SK-N-SH treated with all-trans-retinoic acid at 6 μM for 48 hours (cell line): ENCODE measurements around the gene WNT9B.

ENCODE experiments used
- ATAC-seq: fragments of 200-7000 bp; cut with Tn5 transposase; 3 replicates; pipeline ENCODE4 v1.9.1; 2020; ENCODE audit warnings: mild to moderate bottlenecking, moderate library complexity
- ARNTL ChIP-seq: fragments of 450-650 bp; formaldehyde crosslinking; IDR thresholded peaks from 2 replicates; pipeline ENCODE4 v1.5.0; 2020; ENCODE audit warnings: low read depth, mild to moderate bottlenecking, moderate library complexity, borderline replicate concordance
- BACH2 ChIP-seq: fragments of 250-450 bp; sonication (Bioruptor Pico); IDR thresholded peaks from 2 replicates; pipeline ENCODE4 v1.9.0; 2021; ENCODE audit warnings: mild to moderate bottlenecking, borderline replicate concordance
- CREB5 ChIP-seq: fragments of 250-450 bp; sonication (Bioruptor Pico); IDR thresholded peaks from 2 replicates; pipeline ENCODE4 v1.5.1; 2020; ENCODE audit warnings: low read depth, mild to moderate bottlenecking, moderate library complexity
- CSDC2 ChIP-seq: fragments of 250-450 bp; sonication (Bioruptor Pico); IDR thresholded peaks from 2 replicates; pipeline ENCODE4 v1.5.0; 2020; ENCODE audit warnings: mild to moderate bottlenecking, moderate library complexity
- CSRNP3 ChIP-seq: fragments of 250-450 bp; sonication (Bioruptor Pico); IDR thresholded peaks from 2 replicates; pipeline ENCODE4 v1.5.1; 2021; ENCODE audit warnings: mild to moderate bottlenecking, moderate library complexity
- GLIS3 ChIP-seq: fragments of 250-450 bp; sonication (Bioruptor Pico); IDR thresholded peaks from 2 replicates; pipeline ENCODE4 v1.5.0; 2020; ENCODE audit warnings: mild to moderate bottlenecking, moderate library complexity
- ISL1 ChIP-seq: fragments of 250-450 bp; sonication (Bioruptor Pico); IDR thresholded peaks from 2 replicates; pipeline ENCODE4 v2.1.2; 2022; ENCODE audit warnings: mild to moderate bottlenecking, moderate library complexity
- OSR1 ChIP-seq: fragments of 250-450 bp; sonication (Bioruptor Pico); IDR thresholded peaks from 2 replicates; pipeline ENCODE4 v1.8.0; 2022; ENCODE audit warnings: moderate library complexity, mild to moderate bottlenecking, inconsistent platforms
- PATZ1 ChIP-seq: fragments of 250-450 bp; sonication (Bioruptor Pico); IDR thresholded peaks from 2 replicates; pipeline ENCODE4 v1.8.0; 2020; ENCODE audit warnings: mild to moderate bottlenecking, moderate library complexity, borderline replicate concordance
- POU6F1 ChIP-seq: fragments of 250-450 bp; sonication (Bioruptor Pico); IDR thresholded peaks from 2 replicates; pipeline ENCODE4 v1.8.0; 2021; ENCODE audit warnings: low read depth, mild to moderate bottlenecking, moderate library complexity, borderline replicate concordance
- PPARA ChIP-seq: fragments of 250-450 bp; sonication (Bioruptor Pico); IDR thresholded peaks from 2 replicates; pipeline ENCODE4 v1.5.0; 2020; ENCODE audit warnings: mild to moderate bottlenecking, borderline replicate concordance
- RARB ChIP-seq: fragments of 250-450 bp; sonication (Bioruptor Pico); IDR thresholded peaks from 2 replicates; pipeline ENCODE4 v1.8.0; 2021; ENCODE audit warnings: mild to moderate bottlenecking, moderate library complexity
- SNAI2 ChIP-seq: fragments of 250-450 bp; sonication (Bioruptor Pico); IDR thresholded peaks from 2 replicates; pipeline ENCODE4 v1.5.0; 2020; ENCODE audit warnings: mild to moderate bottlenecking, moderate library complexity
- TCF4 ChIP-seq: fragments of 250-450 bp; sonication (Bioruptor Pico); IDR thresholded peaks from 2 replicates; pipeline ENCODE4 v1.8.0; 2021; ENCODE audit warnings: mild to moderate bottlenecking, moderate library complexity, borderline replicate concordance
- TOX ChIP-seq: fragments of 250-450 bp; sonication (Bioruptor Pico); IDR thresholded peaks from 2 replicates; pipeline ENCODE4 v1.8.0; 2021; ENCODE audit warnings: mild to moderate bottlenecking, moderate library complexity, borderline replicate concordance
- TSHZ2 ChIP-seq: fragments of 250-450 bp; sonication (Bioruptor Pico); IDR thresholded peaks from 2 replicates; pipeline ENCODE4 v1.5.0; 2020; ENCODE audit warnings: mild to moderate bottlenecking, moderate library complexity
- ZC3H10 ChIP-seq: fragments of 250-450 bp; sonication (Bioruptor Pico); IDR thresholded peaks from 2 replicates; pipeline ENCODE4 v1.5.1; 2021; ENCODE audit warnings: mild to moderate bottlenecking, moderate library complexity
- ZFP3 ChIP-seq: fragments of 250-450 bp; sonication (Bioruptor Pico); IDR thresholded peaks from 2 replicates; pipeline ENCODE4 v1.5.0; 2020; ENCODE audit warnings: mild to moderate bottlenecking, moderate library complexity
- ZNF565 ChIP-seq: fragments of 450-650 bp; formaldehyde crosslinking; conservative IDR thresholded peaks from 2 replicates; pipeline ENCODE4 v1.5.0; 2020; ENCODE audit warnings: low read depth, mild to moderate bottlenecking, moderate library complexity
- ZNF70 ChIP-seq: fragments of 450-650 bp; formaldehyde crosslinking; IDR thresholded peaks from 2 replicates; pipeline ENCODE4 v1.5.0; 2020; ENCODE audit warnings: mild to moderate bottlenecking, moderate library complexity
- ZNF8 ChIP-seq: fragments of 450-650 bp; formaldehyde crosslinking; IDR thresholded peaks from 2 replicates; pipeline ENCODE4 v1.5.0; 2020; ENCODE audit warnings: mild to moderate bottlenecking, moderate library complexity

The WNT9B gene

GRCh38 chr17:46813920-46814319, 37.5 kb upstream of the WNT9B start:
- no peak for TF ChIP-seq ZNF565 (CRISPR knock-in tag)
- TF ChIP-seq RARB (CRISPR knock-in tag) = no peak
- no peak for TF ChIP-seq OSR1 (CRISPR knock-in tag)
- TF ChIP-seq CSDC2 = no peak
- TF ChIP-seq ZNF70 (CRISPR knock-in tag) = no peak
- no peak for TF ChIP-seq CREB5 (CRISPR knock-in tag)
- TF ChIP-seq PATZ1 (CRISPR knock-in tag) = no peak
- TF ChIP-seq CSRNP3 (CRISPR knock-in tag) = no peak
- TF ChIP-seq GLIS3 (CRISPR knock-in tag) = no peak
- TF ChIP-seq ARNTL (CRISPR knock-in tag) = no peak
- no peak for TF ChIP-seq ISL1 (CRISPR knock-in tag)
- TF ChIP-seq BACH2 (CRISPR knock-in tag) = no peak
- TF ChIP-seq ZC3H10 (CRISPR knock-in tag) = no peak
- TF ChIP-seq, all 23 proteins: peak for 0

GRCh38 chr17:46814446-46814845, 36.9 kb upstream of the WNT9B start:
- no peak for ATAC-seq
- no peak for TF ChIP-seq PPARA
- no peak for TF ChIP-seq ZC3H10 (CRISPR knock-in tag)
- no peak for TF ChIP-seq ISL1 (CRISPR knock-in tag)
- no peak for TF ChIP-seq POU6F1
- TF ChIP-seq TCF4 (CRISPR knock-in tag) = no peak
- no peak for TF ChIP-seq SNAI2 (CRISPR knock-in tag)
- no peak for TF ChIP-seq RARB (CRISPR knock-in tag)
- no peak for TF ChIP-seq OSR1 (CRISPR knock-in tag)
- TF ChIP-seq ZNF8 (CRISPR knock-in tag) = no peak
- TF ChIP-seq CREB5 (CRISPR knock-in tag) = no peak
- TF ChIP-seq ZNF70 (CRISPR knock-in tag) = no peak
- no peak for TF ChIP-seq ZNF565 (CRISPR knock-in tag)
- TF ChIP-seq ZFP3 = no peak
- TF ChIP-seq ARNTL (CRISPR knock-in tag) = no peak
- no peak for TF ChIP-seq TOX (CRISPR knock-in tag)
- TF ChIP-seq GLIS3 (CRISPR knock-in tag) = no peak
- no peak for TF ChIP-seq TSHZ2
- TF ChIP-seq, all 23 proteins: peak for 0

More at GRCh38 chr17:46813920-46814319, 37.5 kb upstream of the WNT9B start:
- no peak for ATAC-seq
